OCI-LY1 (cell line): Measurements from ENCODE around the gene RAD54L.
A peak's percentile ranks its signal among the peaks of the same experiment; 100 is the strongest.
"Not testable (repeated sequence)": the region's sequence is repeated elsewhere in the genome, so short reads cannot be mapped to it uniquely, and the experiment has no call there.

ENCODE experiments used
- H2AFZ ChIP-seq: fragments of 200-600 bp; sonication (generic), shearing (Covaris generic); 2 replicates; pipeline ENCODE4 v1.6.0; 2014; ENCODE audit warnings: antibody characterized with exemption, mild to moderate bottlenecking, low read length
- H3F3A ChIP-seq: fragments of 200-600 bp; sonication (generic), shearing (Covaris generic); 2 replicates; pipeline ENCODE4 v1.6.0; 2014; ENCODE audit warnings: mild to moderate bottlenecking, antibody characterized with exemption, low read length, moderate library complexity; ENCODE audit not compliant: insufficient read depth
- H3K27ac ChIP-seq: fragments of 200-600 bp; sonication (generic); 2 replicates; pipeline ENCODE4 v1.5.1; 2014; ENCODE audit warnings: low read length, mixed run types, mild to moderate bottlenecking, low read depth; ENCODE audit not compliant: poor library complexity, severe bottlenecking
- H3K27me3 ChIP-seq: fragments of 200-600 bp; sonication (generic); 2 replicates; pipeline ENCODE4 v1.6.0; 2014; ENCODE audit warnings: antibody characterized with exemption, mild to moderate bottlenecking, low read length, moderate library complexity; ENCODE audit not compliant: insufficient read depth
- H3K36me3 ChIP-seq: fragments of 200-600 bp; sonication (generic); 2 replicates; pipeline ENCODE4 v1.6.1; 2014; ENCODE audit warnings: mild to moderate bottlenecking, antibody characterized with exemption, low read length, moderate library complexity, mixed read lengths; ENCODE audit not compliant: insufficient read depth
- H3K4me1 ChIP-seq: fragments of 200-600 bp; sonication (generic); 2 replicates; pipeline ENCODE4 v1.5.1; 2014; ENCODE audit warnings: mild to moderate bottlenecking, low read length, moderate library complexity; ENCODE audit not compliant: insufficient read depth, severe bottlenecking
- H3K4me2 ChIP-seq: fragments of 200-600 bp; sonication (generic), shearing (Covaris generic); 2 replicates; pipeline ENCODE4 v1.6.1; 2014; ENCODE audit warnings: low read length
- H3K4me3 ChIP-seq: fragments of 200-600 bp; sonication (generic); 2 replicates; pipeline ENCODE4 v1.5.1; 2014; ENCODE audit warnings: low read length, low read depth, mild to moderate bottlenecking, mixed read lengths; ENCODE audit not compliant: poor library complexity, severe bottlenecking
- H3K79me2 ChIP-seq: fragments of 200-600 bp; shearing (Covaris generic); 2 replicates; pipeline ENCODE4 v1.6.1; 2016; ENCODE audit warnings: mixed run types, low read length, mixed read lengths; ENCODE audit not compliant: insufficient read depth
- H3K9ac ChIP-seq: fragments of 200-600 bp; sonication (generic), shearing (Covaris generic); 2 replicates; pipeline ENCODE4 v1.6.1; 2014; ENCODE audit warnings: mild to moderate bottlenecking, low read length, mixed read lengths
- H3K9me2 ChIP-seq: fragments of 200-600 bp; sonication (generic), shearing (Covaris generic); 2 replicates; pipeline ENCODE4 v1.6.1; 2014; ENCODE audit warnings: low read depth, mild to moderate bottlenecking, low read length, mixed read lengths
- H3K9me3 ChIP-seq: fragments of 200-600 bp; shearing (Covaris generic); 2 replicates; pipeline ENCODE4 v1.6.1; 2014; ENCODE audit warnings: low read length, mixed read lengths
- H4K20me1 ChIP-seq: fragments of 200-600 bp; sonication (generic), shearing (Covaris generic); 2 replicates; pipeline ENCODE4 v1.6.0; 2016; ENCODE audit warnings: mild to moderate bottlenecking, low read length; ENCODE audit not compliant: insufficient read depth
- CTCF ChIP-seq: fragments of 200-600 bp; sonication (generic), shearing (Covaris generic); IDR thresholded peaks from 2 replicates; pipeline ENCODE4 v1.5.1; 2017; ENCODE audit warnings: mild to moderate bottlenecking, antibody characterized with exemption, low read length, moderate library complexity, mixed read lengths
- EZH2 ChIP-seq: fragments of 200-600 bp; sonication (generic), shearing (Covaris generic); IDR thresholded peaks from 2 replicates; pipeline ENCODE4 v1.8.0; 2017; ENCODE audit warnings: borderline replicate concordance, mixed run types, mild to moderate bottlenecking, antibody characterized with exemption, low read length, moderate library complexity, mixed read lengths

The RAD54L gene

GRCh38 chr1:46241733-46242132 is 5.8 kb upstream of the RAD54L start:
- H2AFZ ChIP-seq, H3K4me2 ChIP-seq, H3K9me3 ChIP-seq, H3K9ac ChIP-seq, H3F3A ChIP-seq, H3K9me2 ChIP-seq, H3K4me3 ChIP-seq, H3K36me3 ChIP-seq, H3K27ac ChIP-seq, H3K27me3 ChIP-seq, H3K79me2 ChIP-seq, H4K20me1 ChIP-seq: not testable (repeated sequence)
- peaks cover 11% of the 10 kb centered on the region for H3K4me1 ChIP-seq

GRCh38 chr1:46242918-46243317 is 4.6 kb upstream of the RAD54L start:
- Histone ChIP-seq H3K9me3 (no peaks in the 10 kb centered on the region), H3K9me2 (no peaks in the 10 kb centered on the region), H3F3A (0 out of 2 replicates have a peak, but pooled peaks cover 6% of the 10 kb centered on the region), H3K9ac (no peak overlapping the region), H3K27ac (no peak overlapping the region), H3K27me3 (no peaks in the 10 kb centered on the region), H4K20me1 (no peaks in the 10 kb centered on the region), H3K4me3 (no peak overlapping the region), H2AFZ (no peak overlapping the region), H3K4me1 (peaks cover 14% of the 10 kb centered on the region), H3K4me2 (no peak overlapping the region), H3K36me3 (no peaks in the 10 kb centered on the region), H3K79me2 (no peaks in the 10 kb centered on the region)
- no peak for TF ChIP-seq EZH2

- H3K27me3 ChIP-seq, H3K9me2 ChIP-seq, H2AFZ ChIP-seq, H3K9me3 ChIP-seq, H4K20me1 ChIP-seq, H3K36me3 ChIP-seq, H3K4me2 ChIP-seq, H3F3A ChIP-seq, H3K27ac ChIP-seq, H3K4me3 ChIP-seq, H3K79me2 ChIP-seq, H3K9ac ChIP-seq: not testable (repeated sequence)
- peaks cover 23% of the 10 kb centered on the region for H3K4me1 ChIP-seq
Measured at GRCh38 chr1:46243831-46244230, 3.7 kb upstream of the RAD54L start.

GRCh38 chr1:46244656-46245371 is 2.7 kb upstream of the RAD54L start:
- no peak overlapping the region for H2AFZ ChIP-seq

GRCh38 chr1:46246136-46246535 is 1.4 kb upstream of the RAD54L start:
- not testable (repeated sequence) for H2AFZ ChIP-seq, H3F3A ChIP-seq, H3K9me3 ChIP-seq, H3K79me2 ChIP-seq, H3K9me2 ChIP-seq, H3K27ac ChIP-seq, H4K20me1 ChIP-seq, H3K27me3 ChIP-seq
- peaks cover 18% of the 10 kb centered on the region for H3K36me3 ChIP-seq
- H3K9ac ChIP-seq: peak overlapping the region; percentile 66; the same call in 1 of the 2 replicates
- peak overlapping the region; percentile 74 for H3K4me2 ChIP-seq
- peaks cover 32% of the 10 kb centered on the region for H3K4me1 ChIP-seq
- peak overlapping the region; percentile 65 for H3K4me3 ChIP-seq

More at GRCh38 chr1:46244656-46245371, 2.7 kb upstream of the RAD54L start:
- Histone ChIP-seq H3F3A (0 out of 2 replicates have a peak, but pooled peaks cover 6% of the 10 kb centered on the region), H3K27ac (peak overlapping the region; percentile 29), H3K9me2 (no peaks in the 10 kb centered on the region), H4K20me1 (no peaks in the 10 kb centered on the region), H3K79me2 (no peaks in the 10 kb centered on the region), H3K36me3 (peaks cover 8% of the 10 kb centered on the region), H3K4me3 (no peak overlapping the region), H3K9ac (no peak overlapping the region), H3K4me1 (peaks cover 32% of the 10 kb centered on the region), H3K27me3 (no peaks in the 10 kb centered on the region), H3K4me2 (no peak overlapping the region; the same call in 1 of the 2 replicates), H3K9me3 (no peaks in the 10 kb centered on the region)
- TF ChIP-seq CTCF (peak; percentile 55; the same call in 1 of the 2 replicates), EZH2 (no peak)
